CD4-positive, alpha-beta T cell (primary cell): Measurements from ENCODE around the gene ASTN2. TPM values are rescaled to one million over a fixed set of nuclear protein-coding genes. Genes with fewer than 3 reads are reported as not detected.

Source experiments
- ATAC-seq: fragments of 200-7000 bp; cut with Tn5 transposase; one replicate; pipeline ENCODE4 v1.10.0; 2022; ENCODE audit warnings: mild to moderate bottlenecking; ENCODE audit not compliant: poor library complexity
- CTCF ChIA-PET: fragments of 350-600 bp; sonication (Branson Sonifier 250); formaldehyde crosslinking; loops from one replicate; lab custom pipeline; 2021; ENCODE audit warnings: antibody characterized with exemption, inconsistent platforms; lab: Charles Lee
- POLR2A ChIA-PET: fragments of 350-600 bp; sonication (Branson Sonifier 250); formaldehyde crosslinking; loops from one replicate; lab custom pipeline; 2021; ENCODE audit warnings: antibody characterized with exemption, inconsistent platforms; lab: Charles Lee
- DNase-seq, 14 experiments: peaks; one replicate each; pipeline ENCODE4 v3.0.0-alpha.2; 2013 to 2020; ENCODE audit warnings: mixed read lengths in 2 of 14
- H3K27ac ChIP-seq, 2 donors: one replicate each; pipeline versions ENCODE4 v1.5.1 to v1.7.0; 2013; ENCODE audit warnings: low read length in 2 of 2, low read depth in 1 of 2, mild to moderate bottlenecking in 1 of 2
- H3K27me3 ChIP-seq, 2 experiments: 1 replicate in 1 of 2; 2 replicates in 1 of 2; pipeline versions ENCODE4 v1.6.1 to v1.7.0; 2013; ENCODE audit warnings: low read length in 2 of 2, control low read depth in 1 of 2, mild to moderate bottlenecking in 1 of 2, moderate library complexity in 1 of 2; ENCODE audit not compliant: insufficient read depth in 2 of 2, control insufficient read depth in 1 of 2
- H3K36me3 ChIP-seq: one replicate; pipeline ENCODE4 v1.6.1; 2013; ENCODE audit warnings: low read length, control low read depth; ENCODE audit not compliant: insufficient read depth
- H3K4me1 ChIP-seq: one replicate; pipeline ENCODE4 v1.6.1; 2013; ENCODE audit warnings: low read length, control low read depth; ENCODE audit not compliant: insufficient read depth
- H3K4me3 ChIP-seq: one replicate; pipeline ENCODE4 v1.5.1; 2013; ENCODE audit warnings: mild to moderate bottlenecking, low read length, moderate library complexity
- H3K9me3 ChIP-seq, 2 experiments: 1 replicate in 1 of 2; 2 replicates in 1 of 2; pipeline versions ENCODE4 v1.6.1 to v1.7.0; 2013; ENCODE audit warnings: low read length in 2 of 2, mild to moderate bottlenecking in 2 of 2, control low read depth in 1 of 2, moderate library complexity in 1 of 2; ENCODE audit not compliant: control insufficient read depth in 1 of 2, insufficient read depth in 1 of 2
- H3K27ac Mint-ChIP-seq: one replicate; pipeline ENCODE4 v1.8.0; 2020; ENCODE audit warnings: mixed read lengths
- H3K27me3 Mint-ChIP-seq: one replicate; pipeline ENCODE4 v1.8.0; 2021; ENCODE audit warnings: mixed read lengths
- H3K36me3 Mint-ChIP-seq: one replicate; pipeline ENCODE4 v1.8.0; 2021; ENCODE audit warnings: low read depth, mixed read lengths
- H3K4me1 Mint-ChIP-seq: one replicate; pipeline ENCODE4 v1.8.0; 2021; ENCODE audit warnings: low read depth, mixed read lengths
- H3K4me3 Mint-ChIP-seq: one replicate; pipeline ENCODE4 v1.8.0; 2020; ENCODE audit warnings: mild to moderate bottlenecking, mixed read lengths
- H3K9me3 Mint-ChIP-seq: one replicate; pipeline ENCODE4 v1.8.0; 2020; ENCODE audit warnings: mixed read lengths
- CTCF ChIP-seq: fragments of 200-600 bp; IDR thresholded peaks from one replicate; pipeline ENCODE4 v1.8.0; 2022; ENCODE audit warnings: antibody characterized with exemption, mild to moderate bottlenecking
- intact Hi-C, 2 experiments: fragments of 100-400 bp; cut with DNase I in 1 of 2; cut with micrococcal nuclease in 1 of 2; formaldehyde crosslinking; loops; one replicate each; pipeline versions ENCODE4 v1.15.1 to v1.9.0; 2023 to 2025; cut with DNase I, micrococcal nuclease
- total RNA-seq, 174 experiments: library from RNA in 2 of 174; stranded (reverse) in 2 of 174; gene quantifications; one replicate each; pipeline ENCODE4 v1.2.3 and lab custom pipeline; 2021 to 2026

ASTN2 gene
- total RNA-seq, 2 experiments from 2014 or later: 2.3 to 2.4 TPM

- intact Hi-C loops: no loop called here
- ChIA-PET POLR2A (no interaction called here), CTCF (no interaction called here)
- no peak overlapping the region for H3K4me3 Mint-ChIP-seq
- H3K4me1 ChIP-seq: no peaks in the 10 kb centered on the region
- H3K9me3 Mint-ChIP-seq: peaks cover 2% of the 10 kb centered on the region
- H3K4me3 ChIP-seq: no peak overlapping the region
- no peaks in the 10 kb centered on the region for H3K27me3 Mint-ChIP-seq
- H3K36me3 ChIP-seq: no peaks in the 10 kb centered on the region
- H3K36me3 Mint-ChIP-seq: no peaks in the 10 kb centered on the region
- H3K27ac Mint-ChIP-seq: no peak overlapping the region
- ATAC-seq (no peak), DNase-seq (no peak)
- no peak for TF ChIP-seq CTCF
- H3K4me1 Mint-ChIP-seq: no peaks in the 10 kb centered on the region
- peaks cover 0 to 4% of the 10 kb centered on the region in 2 experiments for H3K9me3 ChIP-seq
- no peak overlapping the region for H3K27ac ChIP-seq
- no peaks in the 10 kb centered on the region for H3K27me3 ChIP-seq
These were observed 414.6 kb downstream of the ASTN2 start for GRCh38 chr9:117000196-117000723.

- H3K4me1 Mint-ChIP-seq: no peaks in the 10 kb centered on the region
- H3K4me3 Mint-ChIP-seq: no peak overlapping the region
- ChIA-PET POLR2A (no interaction called here), CTCF (no interaction called here)
- DNase-seq (no peak), ATAC-seq (no peak)
- no peak overlapping the region for H3K4me3 ChIP-seq
- no peaks in the 10 kb centered on the region for H3K27me3 ChIP-seq
- TF ChIP-seq CTCF: no peak
- no peak overlapping the region for H3K27ac ChIP-seq
- no peaks in the 10 kb centered on the region for H3K27me3 Mint-ChIP-seq
- H3K9me3 ChIP-seq: no peaks in the 10 kb centered on the region
- H3K9me3 Mint-ChIP-seq: peaks cover 2% of the 10 kb centered on the region
- intact Hi-C loops: no loop called here
- H3K27ac Mint-ChIP-seq: no peak overlapping the region
- H3K4me1 ChIP-seq: no peaks in the 10 kb centered on the region
- no peaks in the 10 kb centered on the region for H3K36me3 Mint-ChIP-seq
- H3K36me3 ChIP-seq: no peaks in the 10 kb centered on the region
These were observed 416.6 kb downstream of the ASTN2 start for GRCh38 chr9:116998305-116998704.

- Mint-ChIP-seq H3K36me3 (no peaks in the 10 kb centered on the region), H3K4me1 (no peaks in the 10 kb centered on the region), H3K27me3 (no peaks in the 10 kb centered on the region), H3K27ac (no peak overlapping the region), H3K4me3 (no peak overlapping the region), H3K9me3 (peaks cover 4% of the 10 kb centered on the region)
- no peaks in the 10 kb centered on the region for H3K36me3 ChIP-seq
- intact Hi-C loops: no loop called here
- TF ChIP-seq CTCF: no peak
- ATAC-seq (no peak), DNase-seq (no peak)
- no peaks in the 10 kb centered on the region for H3K27me3 ChIP-seq
- CTCF ChIA-PET: no interaction called here
- H3K4me1 ChIP-seq: no peaks in the 10 kb centered on the region
- no peaks in the 10 kb centered on the region for H3K9me3 ChIP-seq
- POLR2A ChIA-PET: no interaction called here
- H3K4me3 ChIP-seq: no peak overlapping the region
- no peak overlapping the region for H3K27ac ChIP-seq
These were observed 422.0 kb downstream of the ASTN2 start for GRCh38 chr9:116992865-116993264.
